ENCODE results near the gene NAGPA. TPM values are rescaled to one million over a fixed set of nuclear protein-coding genes. Genes with fewer than 3 reads are reported as not detected.
A peak's percentile ranks its signal among the peaks of the same experiment; 100 is the strongest.

The NAGPA gene
- total RNA-seq, 3 donors from 2014 or later (not counting 1 experiment from before 2014, with no cell fraction given): 14.7 to 27.8 (median 23.0) TPM

DNA sequence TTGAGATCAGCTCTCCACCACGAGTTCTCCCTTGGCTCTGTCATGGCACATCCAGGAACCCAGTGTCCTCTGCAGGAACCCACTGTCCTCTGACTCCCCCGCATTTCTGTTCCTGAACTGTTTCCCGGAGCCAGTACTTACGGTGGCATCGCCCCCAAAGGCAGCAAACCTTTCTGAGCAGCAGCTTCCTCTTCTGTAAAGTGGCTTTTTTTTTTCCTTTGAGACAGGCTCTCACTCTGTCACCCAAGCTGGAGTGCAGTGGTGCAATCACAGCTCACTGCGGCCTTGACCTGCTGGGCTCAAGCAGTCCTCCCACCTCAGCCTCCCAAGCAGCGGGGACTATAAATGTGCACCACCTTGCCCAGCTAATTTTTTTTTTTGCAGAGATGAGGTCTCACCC is 32.2 kb downstream of the NAGPA start:
- H3K4me1 Mint-ChIP-seq: no peaks in the 10 kb centered on the region
- H3K36me3 ChIP-seq (ENCODE audit: control insufficient read depth, insufficient read depth, low read length): no peaks in the 10 kb centered on the region
- no peaks in the 10 kb centered on the region for H3K9me3 Mint-ChIP-seq
- TF ChIP-seq, protein P1, sequence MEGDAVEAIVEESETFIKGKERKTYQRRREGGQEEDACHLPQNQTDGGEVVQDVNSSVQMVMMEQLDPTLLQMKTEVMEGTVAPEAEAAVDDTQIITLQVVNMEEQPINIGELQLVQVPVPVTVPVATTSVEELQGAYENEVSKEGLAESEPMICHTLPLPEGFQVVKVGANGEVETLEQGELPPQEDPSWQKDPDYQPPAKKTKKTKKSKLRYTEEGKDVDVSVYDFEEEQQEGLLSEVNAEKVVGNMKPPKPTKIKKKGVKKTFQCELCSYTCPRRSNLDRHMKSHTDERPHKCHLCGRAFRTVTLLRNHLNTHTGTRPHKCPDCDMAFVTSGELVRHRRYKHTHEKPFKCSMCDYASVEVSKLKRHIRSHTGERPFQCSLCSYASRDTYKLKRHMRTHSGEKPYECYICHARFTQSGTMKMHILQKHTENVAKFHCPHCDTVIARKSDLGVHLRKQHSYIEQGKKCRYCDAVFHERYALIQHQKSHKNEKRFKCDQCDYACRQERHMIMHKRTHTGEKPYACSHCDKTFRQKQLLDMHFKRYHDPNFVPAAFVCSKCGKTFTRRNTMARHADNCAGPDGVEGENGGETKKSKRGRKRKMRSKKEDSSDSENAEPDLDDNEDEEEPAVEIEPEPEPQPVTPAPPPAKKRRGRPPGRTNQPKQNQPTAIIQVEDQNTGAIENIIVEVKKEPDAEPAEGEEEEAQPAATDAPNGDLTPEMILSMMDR (IDR thresholded peaks at IDR 0.05): no peak
- H3K27me3 ChIP-seq (ENCODE audit: control insufficient read depth, insufficient read depth, low read length): no peaks in the 10 kb centered on the region
- ATAC-seq (no peak), DNase-seq (no peak)
- no peak overlapping the region for H3K27ac Mint-ChIP-seq
- H3K4me1 ChIP-seq (ENCODE audit: control insufficient read depth, insufficient read depth, low read length): no peaks in the 10 kb centered on the region
- intact Hi-C loops (cut with micrococcal nuclease): no loop called here
- no peak overlapping the region for H3K27ac ChIP-seq (ENCODE audit: low read length)
- H3K36me3 Mint-ChIP-seq: no peaks in the 10 kb centered on the region
- H3K4me3 Mint-ChIP-seq: no peak overlapping the region
- no peaks in the 10 kb centered on the region for H3K9me3 ChIP-seq (ENCODE audit: control insufficient read depth, insufficient read depth, low read length)
- H3K4me3 ChIP-seq (ENCODE audit: low read length): no peak overlapping the region
- WGBS (ENCODE audit: insufficient coverage): 22% methylated on average over 7 of the region's 7 CpGs
- H3K27me3 Mint-ChIP-seq (ENCODE audit: low read depth in 2 of 2): peaks cover 0 to 2% of the 10 kb centered on the region in 2 donors

DNA sequence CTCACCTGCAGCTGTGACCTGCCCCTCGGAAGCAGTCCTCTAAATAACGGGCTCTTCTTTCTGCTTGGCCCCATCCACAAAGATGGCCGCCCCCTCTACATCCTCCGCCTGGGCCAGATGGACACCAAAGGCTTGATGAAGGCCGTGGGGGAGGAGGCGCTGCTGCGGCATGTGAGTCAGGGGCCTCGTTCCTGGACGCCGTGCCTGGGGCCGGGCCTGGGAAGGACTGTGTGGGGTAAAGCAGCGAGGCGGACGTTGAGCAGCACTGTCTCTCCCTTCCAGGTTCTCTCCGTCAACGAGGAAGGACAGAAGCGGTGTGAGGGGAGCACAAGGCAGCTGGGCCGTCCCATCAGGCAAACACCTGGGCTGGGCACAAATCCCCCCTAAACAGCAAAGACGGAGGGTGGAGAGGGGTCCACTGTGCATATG is 33.1 kb downstream of the NAGPA start:
- intact Hi-C loops (cut with micrococcal nuclease): no loop called here
- ATAC-seq (peak in 1 of 3 donors; percentile 14), DNase-seq (no peak)
- TF ChIP-seq, protein P1 (IDR thresholded peaks at IDR 0.05): no peak
- no peak overlapping the region for H3K4me3 ChIP-seq (ENCODE audit: low read length)
- H3K27ac Mint-ChIP-seq: no peak overlapping the region
- H3K4me3 Mint-ChIP-seq: no peak overlapping the region
- H3K4me1 Mint-ChIP-seq: no peaks in the 10 kb centered on the region
- no peaks in the 10 kb centered on the region for H3K9me3 ChIP-seq (ENCODE audit: control insufficient read depth, insufficient read depth, low read length)
- no peaks in the 10 kb centered on the region for H3K4me1 ChIP-seq (ENCODE audit: control insufficient read depth, insufficient read depth, low read length)
- no peaks in the 10 kb centered on the region for H3K36me3 Mint-ChIP-seq
- no peaks in the 10 kb centered on the region for H3K9me3 Mint-ChIP-seq
- no peak overlapping the region for H3K27ac ChIP-seq (ENCODE audit: low read length)
- no peaks in the 10 kb centered on the region for H3K27me3 ChIP-seq (ENCODE audit: control insufficient read depth, insufficient read depth, low read length)
- 90% methylated on average over 19 of the region's 19 CpGs for WGBS (ENCODE audit: insufficient coverage)
- H3K27me3 Mint-ChIP-seq (ENCODE audit: low read depth in 2 of 2): peaks cover 0 to 2% of the 10 kb centered on the region in 2 donors
- no peaks in the 10 kb centered on the region for H3K36me3 ChIP-seq (ENCODE audit: control insufficient read depth, insufficient read depth, low read length)

DNA sequence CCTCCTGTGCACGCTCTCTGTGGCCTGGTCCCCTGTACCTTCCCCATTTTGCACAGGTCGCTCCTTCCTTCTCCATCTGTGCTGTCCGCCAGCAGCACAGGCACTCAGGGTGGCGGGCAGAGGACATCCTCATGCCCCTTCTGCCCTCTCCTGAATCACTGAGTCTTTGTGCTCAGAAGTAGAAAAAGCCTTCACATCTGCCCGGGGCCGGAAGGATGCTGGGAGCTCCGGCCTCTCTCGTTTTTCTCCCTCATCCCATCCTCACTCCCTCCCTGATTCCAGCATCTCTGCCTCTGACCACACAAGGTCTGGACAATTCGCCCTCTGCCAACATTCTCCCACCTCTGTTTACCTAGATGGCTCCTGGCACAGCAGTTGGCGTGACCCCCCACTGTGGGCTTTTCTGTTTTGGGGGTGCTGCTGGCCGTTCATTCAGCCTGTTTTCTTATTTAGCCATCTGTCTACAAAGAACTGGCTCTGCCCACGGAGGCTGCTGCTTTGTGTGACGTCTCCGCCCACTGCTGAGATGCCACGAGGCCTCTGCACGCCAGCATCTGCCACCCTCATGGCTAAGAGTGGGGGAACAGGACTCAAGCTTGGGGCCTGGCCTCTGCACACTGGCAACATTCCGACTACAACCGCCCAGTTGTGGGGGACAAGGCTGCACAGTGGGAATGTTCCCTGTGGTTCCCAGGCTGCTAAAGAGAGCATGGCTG is 38.9 kb downstream of the NAGPA start:
- no peaks in the 10 kb centered on the region for H3K4me1 Mint-ChIP-seq
- no peaks in the 10 kb centered on the region for H3K36me3 ChIP-seq (ENCODE audit: control insufficient read depth, insufficient read depth, low read length)
- DNase-seq (no peak), ATAC-seq (no peak)
- H3K27ac ChIP-seq (ENCODE audit: low read length): no peak overlapping the region
- no peaks in the 10 kb centered on the region for H3K36me3 Mint-ChIP-seq
- no peaks in the 10 kb centered on the region for H3K27me3 ChIP-seq (ENCODE audit: control insufficient read depth, insufficient read depth, low read length)
- 76% methylated on average over 17 of the region's 18 CpGs for WGBS (ENCODE audit: insufficient coverage)
- no peak overlapping the region for H3K4me3 ChIP-seq (ENCODE audit: low read length)
- H3K27me3 Mint-ChIP-seq (ENCODE audit: low read depth in 2 of 2): peaks cover 0 to 7% of the 10 kb centered on the region in 2 donors
- no peaks in the 10 kb centered on the region for H3K4me1 ChIP-seq (ENCODE audit: control insufficient read depth, insufficient read depth, low read length)
- H3K9me3 ChIP-seq (ENCODE audit: control insufficient read depth, insufficient read depth, low read length): no peaks in the 10 kb centered on the region
- H3K9me3 Mint-ChIP-seq: no peaks in the 10 kb centered on the region
- intact Hi-C loops (cut with micrococcal nuclease): no loop called here
- TF ChIP-seq, protein P1 (IDR thresholded peaks at IDR 0.05): no peak
- no peak overlapping the region for H3K4me3 Mint-ChIP-seq
- no peak overlapping the region for H3K27ac Mint-ChIP-seq

DNA sequence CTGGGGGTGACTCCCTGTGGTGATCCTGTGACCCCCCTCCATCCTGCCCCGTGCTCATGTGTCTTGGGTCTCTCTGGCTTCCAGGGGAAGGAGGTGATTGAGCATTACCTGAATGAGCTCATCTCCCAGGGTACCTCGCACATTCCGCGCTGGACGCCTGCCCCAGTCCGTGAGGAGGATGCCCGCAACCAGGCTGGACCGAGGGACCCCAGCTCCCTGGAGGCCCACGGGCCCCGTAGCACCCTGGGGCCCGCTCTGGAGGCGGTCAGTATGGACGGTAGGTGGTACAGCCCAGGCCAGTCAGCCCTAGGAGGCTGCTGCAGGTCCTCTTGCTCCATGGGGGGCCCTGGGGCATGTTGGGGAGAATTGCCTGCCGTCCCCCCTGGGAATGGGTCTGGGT is 42.0 kb downstream of the NAGPA start:
- DNase-seq: no peak
- WGBS (ENCODE audit: insufficient coverage): 86% methylated on average over 14 of the region's 14 CpGs
- H3K4me3 Mint-ChIP-seq: no peak overlapping the region
- TF ChIP-seq, protein P1 (IDR thresholded peaks at IDR 0.05): no peak
- intact Hi-C loops (cut with micrococcal nuclease): no loop called here
- Histone ChIP-seq H3K36me3 (ENCODE audit: control insufficient read depth, insufficient read depth, low read length) (no peaks in the 10 kb centered on the region), H3K4me3 (ENCODE audit: low read length) (no peak overlapping the region), H3K27me3 (ENCODE audit: control insufficient read depth, insufficient read depth, low read length) (peaks cover 14% of the 10 kb centered on the region), H3K27ac (ENCODE audit: low read length) (no peak overlapping the region), H3K9me3 (ENCODE audit: control insufficient read depth, insufficient read depth, low read length) (no peaks in the 10 kb centered on the region), H3K4me1 (ENCODE audit: control insufficient read depth, insufficient read depth, low read length) (peaks cover 4% of the 10 kb centered on the region)
- H3K4me1 Mint-ChIP-seq: no peaks in the 10 kb centered on the region
- no peaks in the 10 kb centered on the region for H3K36me3 Mint-ChIP-seq
- H3K27ac Mint-ChIP-seq: no peak overlapping the region
- no peak for ATAC-seq
- no peaks in the 10 kb centered on the region for H3K9me3 Mint-ChIP-seq
- peaks cover 17 to 25% of the 10 kb centered on the region in 2 donors for H3K27me3 Mint-ChIP-seq (ENCODE audit: low read depth in 2 of 2)
